ENCODE results near the gene NMRAL1.

NMRAL1 gene

DNA sequence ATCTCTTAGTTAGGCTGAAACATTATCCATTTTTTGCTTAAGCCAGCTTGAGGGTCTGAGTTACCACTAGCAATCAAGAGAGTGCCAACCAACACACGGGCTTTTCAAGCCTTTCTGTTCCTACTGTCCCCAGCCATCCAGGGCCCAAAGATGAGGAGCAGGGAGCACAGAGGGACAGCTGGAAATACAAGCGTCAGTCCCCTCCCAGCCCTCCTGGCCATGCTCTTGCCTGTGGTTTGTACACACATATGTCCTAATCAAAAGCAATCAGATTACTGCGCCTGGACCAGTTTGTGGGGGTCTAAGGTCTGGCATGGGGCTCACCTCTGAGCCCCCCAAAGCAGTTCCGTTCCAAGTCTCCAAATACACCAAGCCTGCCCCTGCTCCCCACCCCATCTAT is 61.6 kb downstream of the NMRAL1 start:
- no peak for DNase-seq (ENCODE audit: extremely low read depth, low read depth)
- TF ChIP-seq CTCF (IDR thresholded peaks at IDR 0.05; ENCODE audit: low read depth, low read length) = no peak

DNA sequence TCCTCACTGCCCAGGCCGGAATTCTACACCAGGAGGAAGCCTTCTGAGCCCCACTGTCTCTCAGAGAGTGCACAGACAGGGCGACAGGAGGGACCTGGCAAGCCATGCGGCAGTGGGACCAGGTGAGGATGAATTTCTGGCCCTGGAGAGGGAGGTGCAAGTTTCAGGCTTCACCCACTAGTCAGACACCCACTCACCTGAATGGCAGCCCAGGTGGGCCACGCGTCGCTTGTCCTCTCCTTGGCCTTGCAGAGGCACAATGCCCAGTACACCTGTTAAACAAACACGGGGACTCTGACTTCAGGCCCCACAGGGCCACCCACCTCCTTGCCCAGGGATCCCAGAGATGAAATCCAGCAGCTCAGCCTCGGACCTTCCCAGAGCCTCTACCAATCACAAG is 62.3 kb downstream of the NMRAL1 start:
- no peak for TF ChIP-seq CTCF (IDR thresholded peaks at IDR 0.05; ENCODE audit: low read depth, low read length)
- DNase-seq (ENCODE audit: extremely low read depth, low read depth) = no peak
